Glomerular visceral epithelial cell (primary cell): ENCODE data around the gene TMED4.
A peak's percentile ranks its signal among the peaks of the same experiment; 100 is the strongest.

ENCODE experiments used
- DNase-seq: peaks from one replicate; pipeline ENCODE4 v3.0.0-alpha.2; 2016; ENCODE audit errors: extremely low spot score

Gene TMED4

DNA sequence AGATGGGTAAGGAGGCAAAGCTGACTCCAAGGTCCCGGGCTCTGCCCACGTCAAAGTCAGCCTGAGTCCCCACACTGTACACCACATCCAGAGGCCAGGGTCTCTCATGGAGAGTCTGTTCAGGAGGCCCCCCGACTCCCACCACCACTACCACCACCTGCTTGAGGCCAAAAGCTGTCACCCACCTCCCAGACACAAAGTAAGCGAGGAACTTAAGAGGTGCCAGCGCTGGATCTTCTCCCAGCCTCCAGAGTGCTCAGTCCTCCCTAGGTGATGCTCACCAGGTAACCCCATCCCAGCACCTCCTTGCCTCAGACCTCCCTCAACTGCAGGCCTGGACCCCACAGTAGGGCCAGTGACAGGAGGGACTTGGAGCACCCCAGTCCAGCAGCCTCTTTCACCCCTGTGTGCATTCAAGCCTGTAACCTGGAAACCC is 41.4 kb downstream of the TMED4 start:
- DNase-seq = no peak

DNA sequence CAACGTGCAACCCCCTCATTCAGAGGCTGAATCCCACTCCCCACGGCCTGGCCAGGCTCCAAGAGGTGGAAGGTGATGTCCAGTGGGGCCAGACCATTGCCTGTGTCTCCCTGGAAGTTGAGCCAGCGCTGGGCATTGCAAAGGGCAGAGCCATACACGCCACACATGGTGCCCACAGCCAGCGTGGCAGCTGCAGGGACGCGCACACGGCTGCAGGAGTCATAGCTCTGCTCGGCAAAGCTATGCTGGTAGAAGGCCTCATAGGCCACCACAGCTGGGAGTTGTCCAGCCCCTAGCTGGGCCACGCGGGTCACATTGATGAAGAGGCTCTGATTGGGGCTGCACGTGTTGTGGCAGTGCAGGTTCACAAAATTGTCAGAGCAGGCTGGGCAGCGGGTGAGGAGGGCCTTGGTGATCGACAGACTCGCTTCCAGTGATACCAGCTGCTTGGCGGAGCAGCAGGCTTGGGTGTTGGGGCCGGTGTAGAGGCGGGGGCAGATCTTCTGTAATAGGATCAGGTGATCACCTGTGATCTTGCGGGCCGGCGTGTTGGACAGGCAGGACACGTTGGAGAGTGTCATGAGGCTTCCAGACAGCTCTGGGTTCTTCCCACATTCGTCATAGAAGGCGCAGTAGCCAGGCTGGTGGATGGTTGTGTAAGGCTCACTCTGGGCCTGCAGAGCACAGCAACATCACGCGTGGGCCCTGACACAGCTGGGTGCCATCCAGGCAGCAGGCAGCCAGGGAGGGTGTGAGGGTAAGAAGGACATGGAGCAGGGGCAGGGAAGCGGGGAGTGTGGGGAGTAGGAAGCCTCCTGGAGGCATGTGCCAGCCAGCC is 42.1 kb downstream of the TMED4 start:
- DNase-seq = no peak

DNA sequence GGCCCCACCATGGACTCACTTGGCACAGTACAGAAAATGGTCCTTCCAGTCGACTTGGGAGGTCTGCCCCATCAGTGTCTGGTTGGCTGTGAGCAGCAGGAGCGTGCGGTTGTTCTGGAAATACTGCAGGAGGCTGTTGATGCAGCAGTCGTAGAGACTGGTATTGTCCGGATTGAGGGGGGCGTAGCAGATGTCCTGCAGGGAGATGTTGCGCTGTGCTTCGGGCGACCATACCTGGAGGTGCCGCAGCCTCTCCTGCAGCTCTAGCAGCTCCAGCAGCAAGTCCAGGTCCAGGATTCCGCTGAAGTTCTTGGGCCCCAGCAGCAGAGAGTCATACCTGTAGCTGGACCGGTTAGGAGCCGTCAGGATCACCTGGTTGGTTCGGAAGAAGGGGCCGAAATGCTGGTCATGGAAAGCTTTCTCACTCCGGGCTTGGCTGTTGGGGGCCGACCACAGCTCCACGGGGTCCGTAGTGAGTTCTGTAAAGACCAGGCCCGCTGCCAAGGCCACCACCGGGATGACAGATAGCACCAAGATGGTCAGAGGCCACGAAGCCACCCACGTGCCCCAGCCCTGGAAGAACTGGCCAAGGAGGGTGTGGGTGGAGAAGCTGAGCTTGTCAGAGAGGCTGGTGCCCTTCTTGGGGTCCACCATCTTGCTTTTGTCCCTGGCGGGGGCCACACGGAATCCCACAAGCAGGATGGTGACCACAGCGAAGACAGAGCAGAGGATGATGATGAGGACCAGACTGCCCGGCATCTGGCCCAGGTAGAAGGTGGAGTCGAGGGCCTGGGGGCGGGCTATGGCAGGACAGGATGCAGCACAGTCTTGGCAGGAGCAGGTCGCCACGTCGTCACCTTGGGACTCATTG is 43.0 kb downstream of the TMED4 start:
- DNase-seq = no peak

DNA sequence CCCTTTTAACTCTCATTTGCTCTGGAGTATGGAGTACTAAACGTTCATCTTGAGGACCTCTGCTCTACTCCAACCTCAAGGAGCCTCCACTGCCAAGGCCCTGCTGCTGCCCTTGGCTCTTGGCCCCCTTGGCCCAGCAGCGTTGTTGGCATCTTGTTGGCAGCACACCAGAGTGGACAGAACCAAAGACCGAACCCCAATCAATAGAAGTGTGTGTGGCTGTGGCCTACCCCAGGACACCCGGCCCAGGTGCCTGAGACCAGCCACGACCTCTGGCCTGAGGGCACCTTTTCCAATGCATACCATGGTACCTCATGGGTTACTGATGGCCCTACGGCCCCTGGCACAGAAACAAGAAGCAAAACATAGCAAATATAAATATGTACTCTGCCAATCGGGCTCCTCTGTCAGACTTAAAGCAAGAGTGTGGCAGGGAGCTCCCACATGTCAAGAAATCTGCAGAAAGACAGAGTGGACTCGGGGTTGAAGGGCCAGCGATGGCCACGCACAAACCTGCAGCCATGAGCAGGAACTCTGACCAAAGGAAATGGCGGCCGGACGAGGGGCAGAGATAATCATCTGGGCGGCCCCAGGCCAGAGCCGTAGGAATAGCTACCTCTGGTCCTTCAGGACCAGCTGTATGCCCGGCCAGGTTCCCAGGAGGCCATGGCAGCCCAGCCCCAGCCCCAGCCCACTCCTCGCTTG is 43.8 kb downstream of the TMED4 start:
- no peak for DNase-seq

DNA sequence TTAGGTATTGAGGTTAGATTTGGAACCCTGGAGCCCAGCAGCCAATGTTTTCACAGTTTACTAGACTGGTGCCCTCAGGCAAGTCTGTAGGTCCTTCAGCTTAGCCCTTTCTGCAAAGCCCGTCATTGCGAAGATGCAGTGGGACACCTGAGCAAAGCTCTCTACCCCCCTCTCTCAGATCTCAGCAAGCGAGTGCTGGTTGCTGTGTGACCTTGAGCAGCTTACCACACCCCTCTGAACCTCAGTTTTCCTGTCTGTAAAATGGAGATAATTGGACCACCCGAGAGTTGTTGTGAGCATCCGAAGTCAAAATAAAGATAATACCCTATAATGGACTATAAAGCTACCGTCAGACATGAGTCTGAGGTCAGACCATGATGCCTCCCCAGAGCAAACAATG is 44.6 kb downstream of the TMED4 start:
- no peak for DNase-seq

DNA sequence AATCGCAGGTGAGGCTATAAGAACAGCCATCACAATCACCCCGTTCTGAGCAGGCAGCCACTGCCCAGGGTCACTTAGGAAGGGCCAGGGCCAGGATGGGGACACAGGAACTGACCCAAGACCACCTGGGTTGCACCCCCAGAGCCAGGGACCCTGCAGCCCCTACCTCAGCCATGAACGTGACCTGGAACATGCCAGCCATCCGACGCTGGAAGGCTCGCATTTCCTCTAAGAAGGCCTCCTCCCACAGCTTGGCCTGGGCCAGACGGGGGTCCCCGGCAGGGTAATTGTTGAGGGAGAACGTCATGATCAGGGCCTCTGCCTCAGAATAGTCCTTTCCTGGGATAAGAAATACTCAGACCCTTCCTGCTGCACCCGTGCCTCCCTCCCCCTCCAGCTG is 45.9 kb downstream of the TMED4 start:
- DNase-seq = no peak

DNA sequence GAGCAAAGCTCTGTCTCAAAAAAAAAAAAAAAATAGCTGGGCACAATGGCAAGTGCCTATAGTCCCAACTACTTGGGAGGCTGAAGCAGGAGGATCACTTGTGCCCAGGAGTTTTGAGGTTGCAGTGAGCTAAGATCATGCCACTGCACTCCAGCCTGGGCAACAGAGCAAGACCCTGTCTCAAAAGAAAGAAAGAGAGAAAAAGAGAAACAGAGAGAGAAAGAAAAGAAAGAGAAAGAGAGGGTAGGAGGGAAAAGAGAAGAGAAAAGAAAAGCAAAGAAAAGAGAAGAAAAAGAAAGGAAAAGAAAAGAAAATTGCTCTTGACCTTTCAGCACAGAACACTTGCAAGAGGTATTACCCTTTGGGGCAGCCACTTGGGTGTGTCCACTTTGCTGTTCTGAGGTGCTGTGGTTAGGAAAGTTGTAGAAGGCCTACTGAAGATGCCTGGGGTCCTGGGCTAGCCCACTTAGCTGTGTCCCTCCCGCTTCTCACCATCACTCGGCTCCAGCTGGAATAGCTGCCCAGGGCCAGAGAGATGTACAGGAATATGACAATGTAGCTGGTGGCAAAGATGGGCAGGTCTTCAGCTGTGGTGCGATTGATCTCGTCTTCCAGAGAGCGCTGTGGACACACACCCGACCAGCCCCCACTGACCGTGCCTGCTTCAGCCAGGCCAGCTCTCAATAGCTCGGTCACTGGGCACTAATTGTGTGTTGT is 46.5 kb downstream of the TMED4 start:
- DNase-seq = no peak

DNA sequence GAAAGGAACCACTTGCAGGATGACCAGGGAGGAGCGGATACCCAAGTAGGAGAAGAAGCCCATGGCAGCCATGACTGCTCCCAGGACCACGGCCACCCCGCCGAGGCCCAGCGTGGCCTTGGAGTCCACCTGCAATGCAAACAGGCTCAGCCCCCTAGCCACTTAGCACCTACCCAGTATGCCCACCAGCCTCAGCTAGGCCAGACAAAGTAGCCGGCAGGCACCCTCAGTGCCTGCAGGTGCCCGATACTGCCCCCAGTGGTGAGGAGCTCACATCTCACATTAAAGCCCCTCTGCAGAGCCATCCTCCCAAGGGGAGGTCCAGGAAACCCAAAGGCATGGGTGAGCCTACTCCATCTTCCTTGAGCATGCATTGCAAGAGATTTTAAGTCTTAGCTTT is 47.5 kb downstream of the TMED4 start:
- DNase-seq = peak; percentile 37

DNA sequence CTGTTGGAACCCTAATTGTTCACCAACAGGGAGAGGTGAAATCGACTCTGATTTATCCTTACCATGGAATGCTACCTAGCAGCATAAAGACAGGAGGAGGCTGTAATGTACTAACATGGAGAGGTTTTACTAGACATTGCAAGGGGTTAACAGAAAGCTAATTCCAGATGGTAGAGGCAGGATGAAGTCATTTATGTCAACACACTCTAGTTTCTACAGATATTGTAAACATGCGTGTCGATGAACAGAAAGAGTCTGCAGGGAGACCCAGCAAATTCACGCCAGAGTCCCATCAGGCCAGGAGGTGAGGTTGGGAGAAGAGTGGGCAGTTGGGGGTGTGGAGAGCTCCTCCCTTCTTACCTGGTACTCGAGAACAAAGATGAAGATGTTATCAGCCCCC is 47.9 kb downstream of the TMED4 start:
- no peak for DNase-seq

DNA sequence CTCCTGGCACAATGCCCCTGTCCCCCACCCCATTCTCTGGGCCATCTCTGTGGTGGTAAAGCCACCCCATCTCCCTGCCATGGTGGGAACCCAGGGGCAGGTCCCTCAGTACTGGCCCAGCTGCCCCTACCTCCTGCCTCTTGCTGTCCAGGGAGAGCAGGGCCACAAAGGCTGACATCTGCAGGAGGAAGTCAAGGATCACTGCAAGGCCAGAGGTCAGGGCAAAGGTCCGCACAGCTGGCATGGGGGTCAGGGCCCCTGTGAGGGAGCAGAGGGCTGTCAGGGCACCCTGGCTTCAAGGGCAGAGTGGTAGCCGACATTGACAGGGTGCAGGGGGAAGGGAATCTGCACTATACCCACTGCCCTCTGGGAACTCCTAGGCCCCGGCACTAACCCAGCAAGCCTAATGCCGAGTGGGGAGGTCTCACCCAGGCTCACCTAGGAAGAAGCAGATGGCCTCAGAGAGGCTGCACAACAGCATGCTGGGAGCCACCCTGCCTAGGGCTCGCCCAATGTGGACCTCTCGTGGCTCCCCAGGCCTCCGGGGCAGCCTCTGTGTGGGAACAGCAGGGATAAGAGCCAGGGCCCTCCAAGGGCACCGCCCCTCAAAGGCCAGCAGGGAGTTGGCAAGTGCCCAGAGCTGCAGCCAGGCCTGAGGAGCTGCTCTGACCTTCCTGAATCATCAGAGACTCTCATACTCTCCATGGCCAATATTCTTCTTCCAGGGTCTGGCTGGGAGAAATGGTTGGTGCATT is 48.6 kb downstream of the TMED4 start:
- DNase-seq = no peak

DNA sequence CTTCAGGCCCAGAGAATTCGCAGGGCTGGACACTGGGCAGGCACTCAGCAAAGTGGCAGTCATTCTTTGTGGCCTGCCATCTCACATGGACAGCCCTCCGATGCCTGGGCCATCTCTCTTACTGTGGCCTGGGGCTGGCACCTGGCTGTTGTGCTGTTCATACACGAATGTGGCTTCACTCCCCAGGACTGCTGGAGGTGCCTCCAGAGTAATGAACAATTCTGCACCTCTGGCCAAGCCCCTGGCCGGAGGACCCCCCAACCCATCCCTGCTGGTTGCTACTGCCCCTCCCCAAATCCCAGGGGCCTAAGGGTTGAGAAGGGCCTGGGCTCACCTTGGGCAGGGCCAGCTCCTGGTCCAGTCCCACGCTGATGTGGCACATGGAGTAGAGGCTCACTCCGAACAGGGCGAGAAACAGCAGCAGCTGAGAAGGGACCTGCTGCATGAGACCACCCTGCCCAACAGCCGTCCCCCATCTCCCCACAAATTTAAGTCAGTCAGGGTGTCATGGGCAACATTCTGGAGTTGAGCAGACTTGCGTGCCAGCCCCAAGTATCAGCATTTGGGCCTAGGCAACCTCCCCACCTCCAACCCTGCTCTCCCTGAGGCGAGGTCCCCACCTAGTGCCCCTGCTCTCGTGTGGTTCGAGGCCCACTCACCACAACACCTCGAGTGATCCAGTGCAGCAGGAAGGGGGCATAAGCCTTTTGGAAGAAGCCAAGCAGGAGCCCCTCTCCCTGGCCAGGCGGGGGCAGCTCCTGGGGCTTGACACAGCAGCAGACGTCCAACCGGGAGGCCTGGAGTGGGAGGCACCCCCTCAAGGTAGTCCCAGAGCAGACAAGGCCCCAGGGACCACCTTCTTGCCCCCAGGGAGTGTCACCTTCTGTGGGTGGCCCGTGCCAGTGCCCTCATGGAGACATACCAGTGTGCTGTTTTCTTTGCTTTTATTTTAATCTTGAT is 50.3 kb downstream of the TMED4 start:
- no peak for DNase-seq

DNA sequence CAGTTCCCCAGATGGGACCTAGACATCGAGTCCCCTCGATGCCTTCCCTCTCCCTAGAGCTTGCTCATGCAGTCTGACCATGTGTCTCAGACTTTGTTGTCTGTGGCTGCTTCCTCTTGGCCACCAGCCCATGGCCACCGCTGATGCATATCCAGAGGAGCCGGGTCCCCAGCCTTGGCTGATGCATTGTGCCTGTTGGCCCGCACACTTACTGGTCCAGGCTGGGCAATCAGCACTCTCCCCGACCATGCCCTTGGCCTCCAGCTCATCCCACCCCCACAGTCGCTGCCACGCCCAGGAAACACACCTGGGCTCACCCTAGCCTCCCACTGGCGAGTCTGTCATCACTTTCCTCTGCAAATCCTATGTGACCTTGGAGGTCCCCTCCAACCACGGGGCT is 51.0 kb downstream of the TMED4 start:
- peak; percentile 19 for DNase-seq
